ENCODE measurements around the gene PKD1. TPM values are rescaled to one million over a fixed set of nuclear protein-coding genes. Genes with fewer than 3 reads are reported as not detected.

The PKD1 gene
- total RNA-seq, 1 experiment from 2014 or later, result 72.8 TPM

DNA sequence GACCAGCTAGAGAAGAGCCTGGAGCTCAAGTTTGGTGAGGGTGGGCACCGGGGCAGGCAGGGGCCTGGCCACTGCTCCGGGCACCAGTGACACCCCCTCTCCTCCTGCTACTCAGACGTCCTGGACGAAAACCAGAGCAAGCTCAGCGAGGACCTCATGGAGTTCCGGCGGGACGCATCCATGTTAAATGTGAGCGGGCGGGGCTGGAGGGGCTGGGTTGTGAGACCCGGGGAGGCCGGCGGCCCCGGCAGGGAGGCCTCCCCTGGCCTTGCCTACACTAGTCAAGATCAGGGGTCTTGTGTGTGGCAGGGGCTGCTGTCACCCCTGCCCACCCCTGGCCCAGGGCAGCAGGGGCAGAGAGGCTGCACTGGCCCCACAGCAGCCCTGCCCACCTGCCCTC lies 37.7 kb upstream of the PKD1 start:
- H3K9me2 ChIP-seq (replicated peaks; ENCODE audit: insufficient read depth, low read length), result no peaks in the 10 kb centered on the region
- H3K79me2 ChIP-seq (ENCODE audit: low read length), result no peaks in the 10 kb centered on the region
- H3K36me3 ChIP-seq (ENCODE audit: insufficient read depth, low read length), result peaks cover 19% of the 10 kb centered on the region
- H3K27me3 ChIP-seq (ENCODE audit: low read length), result no peaks in the 10 kb centered on the region
- H3K4me2 ChIP-seq (ENCODE audit: low read depth, low read length, poor library complexity, severe bottlenecking), result no peak overlapping the region
- H3K4me1 ChIP-seq (ENCODE audit: low read length), result no peaks in the 10 kb centered on the region
- H3K9me3 ChIP-seq (ENCODE audit: low read length), result no peaks in the 10 kb centered on the region
- H2AFZ ChIP-seq (ENCODE audit: low read length), result no peak overlapping the region
- no peak for DNase-seq
- H3K27ac ChIP-seq (ENCODE audit: low read length), result no peak overlapping the region
- H4K20me1 ChIP-seq (ENCODE audit: insufficient read depth, low read depth, low read length), result no peaks in the 10 kb centered on the region
- no peak overlapping the region for H3K9ac ChIP-seq (ENCODE audit: low read length)
- H3K4me3 ChIP-seq (ENCODE audit: low read length), result no peak overlapping the region

DNA sequence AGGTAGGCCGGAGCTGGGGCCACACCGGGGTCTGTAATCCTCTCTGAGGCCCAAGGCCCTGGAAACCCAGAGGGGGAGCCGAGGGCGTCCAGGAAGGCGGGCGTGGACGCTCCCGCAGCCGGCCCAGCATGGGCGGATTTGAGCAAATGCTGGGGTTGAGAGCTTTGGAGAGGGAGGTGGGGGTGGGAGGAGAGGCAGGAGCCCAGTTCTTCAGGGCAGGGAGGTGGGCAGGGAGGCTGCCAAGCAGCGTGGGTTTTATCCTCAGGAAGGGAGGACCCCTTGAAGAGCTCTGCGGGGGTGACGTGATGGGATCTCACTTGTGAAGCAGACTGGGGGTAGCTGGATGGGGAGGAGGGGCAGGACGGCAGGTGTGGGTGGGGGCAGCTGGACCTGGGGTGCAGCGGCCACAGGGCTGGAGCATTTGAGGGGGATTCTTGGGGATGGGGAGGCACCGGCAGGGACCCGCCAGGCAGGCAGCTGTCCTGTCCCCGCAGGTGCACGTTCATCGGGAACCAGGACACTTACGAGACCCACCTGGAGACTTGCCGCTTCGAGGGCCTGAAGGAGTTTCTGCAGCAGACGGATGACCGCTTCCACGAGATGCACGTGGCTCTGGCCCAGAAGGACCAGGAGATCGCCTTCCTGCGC lies 37.1 kb upstream of the PKD1 start:
- DNase-seq, result no peak
- Histone ChIP-seq H3K9ac (ENCODE audit: low read length) (no peak overlapping the region), H3K27ac (ENCODE audit: low read length) (no peak overlapping the region), H3K4me3 (ENCODE audit: low read length) (no peak overlapping the region), H3K36me3 (ENCODE audit: insufficient read depth, low read length) (peaks cover 19% of the 10 kb centered on the region), H3K9me2 (replicated peaks; ENCODE audit: insufficient read depth, low read length) (no peaks in the 10 kb centered on the region), H3K9me3 (ENCODE audit: low read length) (no peaks in the 10 kb centered on the region), H4K20me1 (ENCODE audit: insufficient read depth, low read depth, low read length) (no peaks in the 10 kb centered on the region), H2AFZ (ENCODE audit: low read length) (no peak overlapping the region), H3K79me2 (ENCODE audit: low read length) (no peaks in the 10 kb centered on the region), H3K27me3 (ENCODE audit: low read length) (no peaks in the 10 kb centered on the region), H3K4me1 (ENCODE audit: low read length) (no peaks in the 10 kb centered on the region), H3K4me2 (ENCODE audit: low read depth, low read length, poor library complexity, severe bottlenecking) (no peak overlapping the region)

DNA sequence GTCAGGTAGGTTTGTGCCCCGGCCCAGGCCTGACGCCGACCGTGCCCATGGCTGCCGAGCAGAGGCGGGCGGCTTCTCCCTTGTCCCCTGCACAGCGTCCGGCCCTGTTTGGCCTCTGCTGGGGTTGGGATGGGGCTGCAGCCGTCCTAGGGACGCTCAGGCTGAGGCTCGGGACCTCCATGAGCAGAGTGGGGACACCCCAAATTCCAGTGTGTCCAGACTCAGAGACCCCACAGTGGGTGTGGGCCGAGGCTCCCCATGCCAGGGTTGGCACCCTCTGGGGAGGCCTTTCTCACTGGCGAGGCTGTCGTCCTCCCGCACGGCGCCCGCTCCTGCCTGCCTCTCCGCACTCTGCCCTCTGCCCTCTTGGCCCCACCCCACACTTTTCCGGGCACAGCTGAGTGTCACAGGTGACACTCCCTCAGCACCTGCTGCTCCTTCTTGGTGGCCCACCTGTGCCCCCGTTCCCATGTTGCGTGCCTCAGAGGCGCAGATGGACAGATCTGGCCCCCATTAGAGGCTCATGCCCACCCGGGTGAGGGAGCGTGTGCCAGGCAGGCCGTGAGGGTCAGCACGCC lies 36.0 kb upstream of the PKD1 start:
- no peaks in the 10 kb centered on the region for H4K20me1 ChIP-seq (ENCODE audit: insufficient read depth, low read depth, low read length)
- no peaks in the 10 kb centered on the region for H3K27me3 ChIP-seq (ENCODE audit: low read length)
- H3K4me1 ChIP-seq (ENCODE audit: low read length), result no peaks in the 10 kb centered on the region
- no peaks in the 10 kb centered on the region for H3K9me2 ChIP-seq (replicated peaks; ENCODE audit: insufficient read depth, low read length)
- H3K36me3 ChIP-seq (ENCODE audit: insufficient read depth, low read length), result peaks cover 13% of the 10 kb centered on the region
- H2AFZ ChIP-seq (ENCODE audit: low read length), result no peak overlapping the region
- no peak overlapping the region for H3K27ac ChIP-seq (ENCODE audit: low read length)
- DNase-seq, result no peak
- H3K4me3 ChIP-seq (ENCODE audit: low read length), result no peak overlapping the region
- H3K9ac ChIP-seq (ENCODE audit: low read length), result no peak overlapping the region
- no peak overlapping the region for H3K4me2 ChIP-seq (ENCODE audit: low read depth, low read length, poor library complexity, severe bottlenecking)
- no peaks in the 10 kb centered on the region for H3K79me2 ChIP-seq (ENCODE audit: low read length)
- no peaks in the 10 kb centered on the region for H3K9me3 ChIP-seq (ENCODE audit: low read length)

DNA sequence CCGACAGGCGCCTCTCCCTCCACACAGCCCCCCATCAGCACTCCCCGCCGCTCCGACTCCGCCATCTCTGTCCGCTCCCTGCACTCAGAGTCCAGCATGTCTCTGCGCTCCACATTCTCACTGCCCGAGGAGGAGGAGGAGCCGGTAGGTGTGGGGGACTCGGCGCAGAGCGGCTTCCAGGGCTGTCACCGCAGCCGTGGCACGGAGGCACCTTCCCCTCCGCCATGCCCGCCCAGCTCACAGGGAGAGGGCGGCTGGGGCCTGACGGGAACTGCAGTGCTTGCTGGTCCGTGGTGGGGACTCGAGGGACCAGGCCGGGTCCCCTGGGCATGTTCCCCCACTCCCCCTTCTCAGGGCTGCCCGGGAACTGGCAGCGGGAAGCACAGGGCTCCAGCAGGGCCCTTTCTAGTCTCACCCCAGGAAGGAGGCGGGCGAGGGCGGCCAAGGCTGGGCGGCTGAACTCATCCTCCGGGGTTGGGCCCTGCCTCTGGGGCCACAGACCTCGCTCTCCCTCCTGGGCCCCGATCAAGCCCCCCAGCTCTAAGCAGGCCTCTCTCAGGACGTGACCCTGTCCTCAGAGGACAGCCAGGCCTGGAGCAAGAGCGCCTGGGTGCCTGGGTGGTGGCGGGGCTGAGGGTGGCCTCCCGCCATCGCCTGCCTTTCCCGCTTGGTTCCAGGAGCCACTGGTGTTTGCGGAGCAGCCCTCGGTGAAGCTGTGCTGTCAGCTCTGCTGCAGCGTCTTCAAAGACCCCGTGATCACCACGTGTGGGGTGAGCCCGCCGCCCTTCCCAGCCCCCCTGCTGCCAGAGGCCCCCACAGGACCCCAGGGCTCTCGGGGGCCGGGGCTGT lies 35.1 kb upstream of the PKD1 start:
- Histone ChIP-seq H3K4me2 (ENCODE audit: low read depth, low read length, poor library complexity, severe bottlenecking) (no peak overlapping the region), H2AFZ (ENCODE audit: low read length) (no peak overlapping the region), H3K9me2 (replicated peaks; ENCODE audit: insufficient read depth, low read length) (no peaks in the 10 kb centered on the region), H3K4me1 (ENCODE audit: low read length) (no peaks in the 10 kb centered on the region), H4K20me1 (ENCODE audit: insufficient read depth, low read depth, low read length) (peaks cover 6% of the 10 kb centered on the region; the same call in 1 of the 2 replicates), H3K36me3 (ENCODE audit: insufficient read depth, low read length) (peaks cover 12% of the 10 kb centered on the region), H3K9me3 (ENCODE audit: low read length) (no peaks in the 10 kb centered on the region), H3K4me3 (ENCODE audit: low read length) (no peak overlapping the region), H3K27ac (ENCODE audit: low read length) (no peak overlapping the region), H3K27me3 (ENCODE audit: low read length) (no peaks in the 10 kb centered on the region), H3K79me2 (ENCODE audit: low read length) (peaks cover 6% of the 10 kb centered on the region), H3K9ac (ENCODE audit: low read length) (no peak overlapping the region)
- DNase-seq, result no peak

- no peaks in the 10 kb centered on the region for H3K4me1 ChIP-seq (ENCODE audit: low read length)
- peaks cover 4% of the 10 kb centered on the region for H3K36me3 ChIP-seq (ENCODE audit: insufficient read depth, low read length)
- peaks cover 10% of the 10 kb centered on the region for H3K79me2 ChIP-seq (ENCODE audit: low read length)
- H4K20me1 ChIP-seq (ENCODE audit: insufficient read depth, low read depth, low read length), result peaks cover 8% of the 10 kb centered on the region; the same call in 1 of the 2 replicates
- H3K27me3 ChIP-seq (ENCODE audit: low read length), result no peaks in the 10 kb centered on the region
- DNase-seq, result no peak
- no peak overlapping the region for H3K9ac ChIP-seq (ENCODE audit: low read length)
- H2AFZ ChIP-seq (ENCODE audit: low read length), result no peak overlapping the region
- no peak overlapping the region for H3K27ac ChIP-seq (ENCODE audit: low read length)
- H3K4me2 ChIP-seq (ENCODE audit: low read depth, low read length, poor library complexity, severe bottlenecking), result no peak overlapping the region
- H3K4me3 ChIP-seq (ENCODE audit: low read length), result no peak overlapping the region
- H3K9me3 ChIP-seq (ENCODE audit: low read length), result no peaks in the 10 kb centered on the region
- no peaks in the 10 kb centered on the region for H3K9me2 ChIP-seq (replicated peaks; ENCODE audit: insufficient read depth, low read length)
These were observed 34.4 kb upstream of the PKD1 start for GRCh38 chr16:2170080-2170479.

GRCh38 chr16:2167068-2167638 lies 31.5 kb upstream of the PKD1 start:
- Histone ChIP-seq H3K27ac (ENCODE audit: low read length) (no peak overlapping the region), H3K4me2 (ENCODE audit: low read depth, low read length, poor library complexity, severe bottlenecking) (no peak overlapping the region), H3K9ac (ENCODE audit: low read length) (no peak overlapping the region), H3K79me2 (ENCODE audit: low read length) (peaks cover 29% of the 10 kb centered on the region), H3K9me2 (replicated peaks; ENCODE audit: insufficient read depth, low read length) (no peaks in the 10 kb centered on the region), H3K9me3 (ENCODE audit: low read length) (no peaks in the 10 kb centered on the region), H2AFZ (ENCODE audit: low read length) (no peak overlapping the region), H3K36me3 (ENCODE audit: insufficient read depth, low read length) (no peaks in the 10 kb centered on the region), H3K4me3 (ENCODE audit: low read length) (no peak overlapping the region), H3K4me1 (ENCODE audit: low read length) (no peaks in the 10 kb centered on the region), H4K20me1 (ENCODE audit: insufficient read depth, low read depth, low read length) (peaks cover 20% of the 10 kb centered on the region; the same call in 1 of the 2 replicates), H3K27me3 (ENCODE audit: low read length) (no peaks in the 10 kb centered on the region)
- no peak for DNase-seq

DNA sequence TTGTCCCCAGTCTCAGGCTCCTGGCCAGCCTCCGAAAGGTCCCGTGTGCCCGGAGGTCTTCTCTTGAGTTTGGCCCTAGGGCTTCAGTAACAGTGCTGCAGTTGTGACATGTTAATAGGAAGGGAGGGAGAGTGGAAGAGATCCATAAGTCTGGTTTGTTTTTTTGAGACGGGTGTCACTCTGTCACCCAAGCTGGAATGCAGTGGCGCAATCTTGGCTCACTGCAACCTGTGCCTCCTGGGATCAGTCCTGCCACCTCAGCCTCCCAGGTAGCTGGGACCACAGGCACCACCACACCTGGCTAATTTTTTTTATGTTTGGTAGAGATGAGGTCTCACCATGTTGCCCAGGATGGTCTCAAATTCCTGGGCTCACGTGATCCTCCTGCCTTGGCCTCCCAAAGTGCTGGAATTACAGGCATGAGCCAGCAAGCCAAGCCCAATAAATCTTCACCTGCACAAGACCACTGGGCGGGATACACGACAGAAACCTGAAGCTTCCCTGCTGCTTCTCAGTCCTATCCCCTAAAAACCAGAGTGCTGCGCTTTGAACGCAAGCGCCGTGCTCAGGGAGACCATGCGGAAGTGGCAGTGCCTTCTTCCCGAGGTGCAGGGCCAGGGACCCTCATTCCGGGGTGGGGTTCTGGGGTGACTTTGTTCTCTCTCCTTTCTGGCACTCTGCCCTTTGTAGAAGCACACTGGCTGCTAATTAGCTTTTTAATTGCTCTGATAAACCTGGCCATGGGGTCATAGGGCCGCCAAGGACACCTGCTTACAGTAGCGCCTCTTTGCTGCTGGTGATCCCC lies 30.8 kb upstream of the PKD1 start:
- Histone ChIP-seq H4K20me1 (ENCODE audit: insufficient read depth, low read depth, low read length) (peaks cover 27% of the 10 kb centered on the region; the same call in 1 of the 2 replicates), H3K4me3 (ENCODE audit: low read length) (no peak overlapping the region), H3K4me1 (ENCODE audit: low read length) (peaks cover 5% of the 10 kb centered on the region), H3K9ac (ENCODE audit: low read length) (no peak overlapping the region), H3K9me2 (replicated peaks; ENCODE audit: insufficient read depth, low read length) (no peaks in the 10 kb centered on the region), H2AFZ (ENCODE audit: low read length) (no peak overlapping the region), H3K79me2 (ENCODE audit: low read length) (peaks cover 36% of the 10 kb centered on the region), H3K27ac (ENCODE audit: low read length) (no peak overlapping the region), H3K27me3 (ENCODE audit: low read length) (no peaks in the 10 kb centered on the region), H3K36me3 (ENCODE audit: insufficient read depth, low read length) (no peaks in the 10 kb centered on the region), H3K4me2 (ENCODE audit: low read depth, low read length, poor library complexity, severe bottlenecking) (no peak overlapping the region), H3K9me3 (ENCODE audit: low read length) (no peaks in the 10 kb centered on the region)
- DNase-seq, result no peak
